Keratinocyte (primary cell): ENCODE data around the gene JCAD. TPM values are rescaled to one million over a fixed set of nuclear protein-coding genes. Genes with fewer than 3 reads are reported as not detected.

ENCODE experiments used
- DNase-seq: peaks from one replicate; pipeline ENCODE4 v3.0.0-alpha.2; 2011; ENCODE audit warnings: low read depth, missing footprints, low spot score
- FAIRE-seq: peaks from 2 replicates; lab custom pipeline; 2011; peaks lifted over from hg19 to GRCh38; lab: Jason Lieb, UNC
- H2AFZ ChIP-seq: 2 replicates; pipeline ENCODE4 v1.6.0; 2012; ENCODE audit warnings: low read length, control low read depth, inconsistent platforms; ENCODE audit not compliant: control insufficient read depth
- H3K27ac ChIP-seq: 2 replicates; pipeline ENCODE4 v1.5.1; 2011; ENCODE audit warnings: low read length; ENCODE audit not compliant: control insufficient read depth, insufficient read depth
- H3K27me3 ChIP-seq: 3 replicates; pipeline ENCODE4 v1.6.0; 2011; ENCODE audit warnings: low read length; ENCODE audit not compliant: control insufficient read depth, insufficient read depth; ENCODE audit errors: extremely low read depth
- H3K36me3 ChIP-seq, 2 experiments: 2 replicates in 1 of 2; 3 replicates in 1 of 2; pipeline ENCODE4 v1.5.1; 2011; ENCODE audit warnings: low read length in 2 of 2, mild to moderate bottlenecking in 1 of 2; ENCODE audit not compliant: control insufficient read depth in 2 of 2, insufficient read depth in 2 of 2; ENCODE audit errors: extremely low read depth in 1 of 2
- H3K4me1 ChIP-seq: 3 replicates; pipeline ENCODE4 v1.5.1; 2011; ENCODE audit warnings: low read length; ENCODE audit not compliant: control insufficient read depth, insufficient read depth; ENCODE audit errors: extremely low read depth
- H3K4me2 ChIP-seq: 3 replicates; pipeline ENCODE4 v1.6.0; 2011; ENCODE audit warnings: low read depth, low read length; ENCODE audit not compliant: control insufficient read depth, insufficient read depth; ENCODE audit errors: extremely low read depth
- H3K4me3 ChIP-seq, 3 experiments: fragments of 200-600 bp in 1 of 3; sonication (generic) in 1 of 3; 2 replicates in 2 of 3; 3 replicates in 1 of 3; pipeline ENCODE4 v1.5.1; 2011 to 2016; ENCODE audit warnings: low read length in 3 of 3, mild to moderate bottlenecking in 3 of 3, control low read depth in 2 of 3, inconsistent platforms in 1 of 3, low read depth in 1 of 3, mixed read lengths in 1 of 3, mixed run types in 1 of 3, moderate library complexity in 1 of 3; ENCODE audit not compliant: control insufficient read depth in 2 of 3, insufficient read depth in 2 of 3; ENCODE audit errors: extremely low read depth in 1 of 3
- H3K79me2 ChIP-seq: 2 replicates; pipeline ENCODE4 v1.6.0; 2012; ENCODE audit warnings: low read length; ENCODE audit not compliant: control insufficient read depth, insufficient read depth
- H3K9ac ChIP-seq: 3 replicates; pipeline ENCODE4 v1.6.0; 2011; ENCODE audit warnings: low read length; ENCODE audit not compliant: control insufficient read depth, insufficient read depth; ENCODE audit errors: extremely low read depth
- H3K9me1 ChIP-seq: 3 replicates; pipeline ENCODE4 v1.6.0; 2011; ENCODE audit warnings: low read length; ENCODE audit not compliant: control insufficient read depth, insufficient read depth; ENCODE audit errors: extremely low read depth
- H3K9me3 ChIP-seq: 2 replicates; pipeline ENCODE4 v1.5.1; 2012; ENCODE audit warnings: low read depth, low read length; ENCODE audit not compliant: control insufficient read depth
- H4K20me1 ChIP-seq: 3 replicates; pipeline ENCODE4 v1.6.0; 2011; ENCODE audit warnings: low read length; ENCODE audit not compliant: control insufficient read depth, insufficient read depth; ENCODE audit errors: extremely low read depth
- CTCF ChIP-seq, 3 experiments: IDR thresholded peaks in 1 of 3; conservative IDR thresholded peaks in 1 of 3; optimal IDR thresholded peaks in 1 of 3; 2 replicates in 2 of 3; 3 replicates in 1 of 3; pipeline versions ENCODE3 to v1.5.1; 2011; ENCODE audit warnings: low read length in 3 of 3, mild to moderate bottlenecking in 3 of 3, moderate library complexity in 2 of 3, control low read depth in 1 of 3, inconsistent platforms in 1 of 3; ENCODE audit not compliant: insufficient read depth in 2 of 3; ENCODE audit errors: extremely low read depth in 1 of 3
- EZH2 ChIP-seq: IDR thresholded peaks from one replicate; pipeline ENCODE4 v1.6.1; 2012; ENCODE audit warnings: inconsistent platforms, mild to moderate bottlenecking, low read length, moderate library complexity
- dilution Hi-C: fragments of 300-500 bp; cut with MboI; formaldehyde crosslinking; loops from one replicate; pipeline ENCODE4 v1.7.0; 2020; ENCODE audit warnings: low sequenced_read_pairs; ENCODE audit not compliant: extremely low pct_ligation_motif_present
- polyA plus RNA-seq, 5 experiments: library from polyadenylated mRNA; depleted of rRNA in 3 of 5; stranded (reverse) in 3 of 5; stranded (forward) in 1 of 5; unstranded in 1 of 5; fragments of >200 nt; gene quantifications; 1 replicate in 1 of 5; 2 replicates in 3 of 5; 3 replicates in 1 of 5; pipeline versions ENCODE4 v1.2.1 to v1.2.3, GENCODE V29; 2011 to 2012; ENCODE audit warnings: missing spikeins in 2 of 5, low read depth in 1 of 5, low replicate concordance in 1 of 5

JCAD gene
- polyA plus RNA-seq, 1 donor (not counting 4 experiments of a cell fraction or from before 2014, with no cell fraction given), result 0.10 TPM

GRCh38 chr10:30018496-30018895, 40.9 kb downstream of the JCAD start:
- no peaks in the 10 kb centered on the region for H3K36me3 ChIP-seq
- no peaks in the 10 kb centered on the region for H3K79me2 ChIP-seq
- FAIRE-seq (no peak), DNase-seq (no peak)
- no peaks in the 10 kb centered on the region for H3K9me3 ChIP-seq
- H3K4me2 ChIP-seq, result no peak overlapping the region
- H3K9ac ChIP-seq, result no peak overlapping the region
- H2AFZ ChIP-seq, result no peak overlapping the region
- H4K20me1 ChIP-seq, result no peaks in the 10 kb centered on the region
- no peaks in the 10 kb centered on the region for H3K4me1 ChIP-seq
- TF ChIP-seq EZH2 (no peak), CTCF (optimal IDR thresholded peaks at IDR 0.05 in 1 of 3, IDR thresholded peaks at IDR 0.05 in 1 of 3, conservative IDR thresholded peaks at IDR 0.05 in 1 of 3; ENCODE audit: extremely low read depth in 1 of 3, insufficient read depth in 2 of 3, low read length in 3 of 3) (no peak)
- H3K27me3 ChIP-seq, result peaks cover 4% of the 10 kb centered on the region
- dilution Hi-C loops, result no loop called here
- no peak overlapping the region for H3K4me3 ChIP-seq
- H3K9me1 ChIP-seq, result no peaks in the 10 kb centered on the region
- no peak overlapping the region for H3K27ac ChIP-seq

- no peak overlapping the region for H3K9ac ChIP-seq
- no peak overlapping the region for H2AFZ ChIP-seq
- peaks cover 4% of the 10 kb centered on the region for H3K27me3 ChIP-seq
- DNase-seq, result no peak
- no peaks in the 10 kb centered on the region for H3K36me3 ChIP-seq
- no peak overlapping the region for H3K4me2 ChIP-seq
- no peaks in the 10 kb centered on the region for H3K4me1 ChIP-seq
- H3K27ac ChIP-seq, result no peak overlapping the region
- no peak for TF ChIP-seq CTCF (optimal IDR thresholded peaks at IDR 0.05 in 1 of 3, IDR thresholded peaks at IDR 0.05 in 1 of 3, conservative IDR thresholded peaks at IDR 0.05 in 1 of 3; ENCODE audit: extremely low read depth in 1 of 3, insufficient read depth in 2 of 3, low read length in 3 of 3)
- no peak for TF ChIP-seq EZH2
- H3K4me3 ChIP-seq, result no peak overlapping the region
- dilution Hi-C loops, result no loop called here
- no peaks in the 10 kb centered on the region for H4K20me1 ChIP-seq
- H3K79me2 ChIP-seq, result no peaks in the 10 kb centered on the region
- H3K9me3 ChIP-seq, result no peaks in the 10 kb centered on the region
- no peak for FAIRE-seq
- H3K9me1 ChIP-seq, result no peaks in the 10 kb centered on the region
These were observed 41.4 kb downstream of the JCAD start for GRCh38 chr10:30017966-30018365.
